HepG2 (cell line): Measurements from ENCODE around the gene ASXL1. TPM values are rescaled to one million over a fixed set of nuclear protein-coding genes. Genes with fewer than 3 reads are reported as not detected.

Experiments used
- AHR ChIP-seq: IDR thresholded peaks from 2 replicates; pipeline ENCODE4 v1.6.1; 2018; ENCODE audit warnings: missing genetic modification reagents, missing compliant biosample characterization
- AKAP8 ChIP-seq: sonication (generic); formaldehyde crosslinking; IDR thresholded peaks from 2 replicates; pipeline ENCODE4 v1.5.1; 2020; ENCODE audit warnings: mild to moderate bottlenecking, missing genetic modification reagents
- CC2D1A ChIP-seq: sonication (generic); formaldehyde crosslinking; IDR thresholded peaks from 2 replicates; pipeline ENCODE4 v1.8.1; 2023; ENCODE audit warnings: mild to moderate bottlenecking, missing genetic modification reagents
- NFYC ChIP-seq: IDR thresholded peaks from 2 replicates; pipeline ENCODE4 v1.6.1; 2016; ENCODE audit warnings: missing genetic modification reagents, missing compliant biosample characterization
- POLR2AphosphoS2 ChIP-seq: IDR thresholded peaks from 2 replicates; pipeline ENCODE4 v1.6.1; 2011; ENCODE audit warnings: low read depth, low read length, improper control_type of control experiment
- RFXAP ChIP-seq: sonication (generic); formaldehyde crosslinking; IDR thresholded peaks from 2 replicates; pipeline ENCODE4 v1.4.0; 2020; ENCODE audit warnings: missing genetic modification reagents, borderline replicate concordance
- SMC3 ChIP-seq: IDR thresholded peaks from 2 replicates; pipeline ENCODE4 v1.6.1; 2011; ENCODE audit warnings: low read length, improper control_type of control experiment
- ZNF292 ChIP-seq: sonication (generic); formaldehyde crosslinking; IDR thresholded peaks from 2 replicates; pipeline ENCODE4 v1.8.1; 2022; ENCODE audit warnings: mild to moderate bottlenecking, low read depth, missing genetic modification reagents, borderline replicate concordance
- ZNF773 ChIP-seq: sonication (generic); formaldehyde crosslinking; IDR thresholded peaks from 2 replicates; pipeline ENCODE4 v1.4.0; 2020; ENCODE audit warnings: missing genetic modification reagents, borderline replicate concordance
- polyA plus RNA-seq, 8 experiments: library from polyadenylated mRNA; depleted of rRNA in 3 of 8; stranded (reverse) in 7 of 8; unstranded in 1 of 8; fragments of >200 nt; fragmentation: Illumina TruSeq in 4 of 8; extraction: Trizol in 4 of 8; gene quantifications; 2 replicates each; pipeline versions ENCODE4 v1.2.1 to v1.2.3, GENCODE V29; 2011 to 2016; ENCODE audit warnings: low read depth in 4 of 8, missing spikeins in 1 of 8, mixed read lengths in 1 of 8; ENCODE audit not compliant: insufficient read depth in 1 of 8
- total RNA-seq, 5 experiments: library from RNA; depleted of rRNA; stranded (reverse); fragments of >200 nt; fragmentation: Illumina TruSeq; extraction: Trizol; gene quantifications; 2 replicates each; pipeline ENCODE4 v1.2.3, GENCODE V29; 2016; ENCODE audit warnings: low read depth in 1 of 5
- TF ChIP-seq, protein P1 (sequence below): sonication (generic); formaldehyde crosslinking; IDR thresholded peaks from 2 replicates; pipeline ENCODE4 v1.4.0; 2020; ENCODE audit warnings: missing genetic modification reagents, borderline replicate concordance
- TF ChIP-seq, protein P2 (sequence below): sonication (generic); formaldehyde crosslinking; IDR thresholded peaks from 2 replicates; pipeline ENCODE4 v1.5.1; 2020; ENCODE audit warnings: missing genetic modification reagents, mild to moderate bottlenecking, borderline replicate concordance
- TF ChIP-seq, protein P3 (sequence below): sonication (generic); formaldehyde crosslinking; IDR thresholded peaks from 2 replicates; pipeline ENCODE4 v1.8.0; 2022; ENCODE audit warnings: missing genetic modification reagents, mild to moderate bottlenecking, inconsistent platforms, borderline replicate concordance
- TF ChIP-seq, protein P4 (sequence below): IDR thresholded peaks from 2 replicates; pipeline ENCODE4 v1.6.1; 2016; ENCODE audit warnings: low read depth, borderline replicate concordance
- TF ChIP-seq, protein P5 (sequence below): sonication (generic); formaldehyde crosslinking; IDR thresholded peaks from 2 replicates; pipeline ENCODE4 v1.9.0; 2021; ENCODE audit warnings: mild to moderate bottlenecking, missing genetic modification reagents

The ASXL1 gene
- total and polyA plus RNA-seq, 2 of the 13 experiments (the other 11 are each of a cell fraction or from before 2014, with no cell fraction given) = 62.1 to 74.8 TPM

DNA sequence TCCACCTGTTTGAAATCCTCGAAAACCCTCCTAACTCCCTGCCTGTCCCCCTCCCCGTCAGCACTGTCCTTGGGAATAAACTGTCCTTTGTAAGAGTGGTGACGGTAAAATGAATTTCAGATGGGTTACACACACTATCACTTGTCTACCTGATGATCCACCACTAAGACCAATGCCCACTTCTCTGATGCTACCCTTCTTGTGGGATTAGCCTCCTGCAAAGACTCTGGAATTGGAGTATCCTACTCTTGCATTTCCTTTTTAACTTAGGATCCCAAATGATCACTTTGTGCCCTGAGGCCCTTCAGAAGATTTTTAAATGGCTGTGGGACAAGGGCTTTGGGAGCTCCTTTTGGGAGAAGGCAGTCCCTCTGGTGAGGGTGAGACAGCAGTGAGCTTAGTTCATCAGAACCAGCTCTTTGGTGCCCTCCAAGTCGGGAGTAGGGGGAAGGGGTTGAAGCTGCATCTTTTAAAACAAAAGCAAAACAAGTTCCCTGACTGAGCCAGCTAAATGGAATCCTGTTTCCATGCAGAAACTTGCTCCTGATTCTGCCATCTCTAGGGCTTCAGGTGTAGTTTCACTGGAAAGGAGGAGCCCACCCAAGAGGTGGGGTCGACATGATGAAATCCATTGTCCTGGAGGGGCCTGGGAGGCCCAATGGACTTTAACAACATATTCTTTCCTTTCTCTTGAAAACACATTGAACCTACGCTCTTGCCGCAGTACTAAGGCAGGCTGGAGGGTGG lies 86.5 kb downstream of the ASXL1 start (continued):
- TF ChIP-seq RFXAP (CRISPR knock-in tag) = no peak
- TF ChIP-seq, protein P1, sequence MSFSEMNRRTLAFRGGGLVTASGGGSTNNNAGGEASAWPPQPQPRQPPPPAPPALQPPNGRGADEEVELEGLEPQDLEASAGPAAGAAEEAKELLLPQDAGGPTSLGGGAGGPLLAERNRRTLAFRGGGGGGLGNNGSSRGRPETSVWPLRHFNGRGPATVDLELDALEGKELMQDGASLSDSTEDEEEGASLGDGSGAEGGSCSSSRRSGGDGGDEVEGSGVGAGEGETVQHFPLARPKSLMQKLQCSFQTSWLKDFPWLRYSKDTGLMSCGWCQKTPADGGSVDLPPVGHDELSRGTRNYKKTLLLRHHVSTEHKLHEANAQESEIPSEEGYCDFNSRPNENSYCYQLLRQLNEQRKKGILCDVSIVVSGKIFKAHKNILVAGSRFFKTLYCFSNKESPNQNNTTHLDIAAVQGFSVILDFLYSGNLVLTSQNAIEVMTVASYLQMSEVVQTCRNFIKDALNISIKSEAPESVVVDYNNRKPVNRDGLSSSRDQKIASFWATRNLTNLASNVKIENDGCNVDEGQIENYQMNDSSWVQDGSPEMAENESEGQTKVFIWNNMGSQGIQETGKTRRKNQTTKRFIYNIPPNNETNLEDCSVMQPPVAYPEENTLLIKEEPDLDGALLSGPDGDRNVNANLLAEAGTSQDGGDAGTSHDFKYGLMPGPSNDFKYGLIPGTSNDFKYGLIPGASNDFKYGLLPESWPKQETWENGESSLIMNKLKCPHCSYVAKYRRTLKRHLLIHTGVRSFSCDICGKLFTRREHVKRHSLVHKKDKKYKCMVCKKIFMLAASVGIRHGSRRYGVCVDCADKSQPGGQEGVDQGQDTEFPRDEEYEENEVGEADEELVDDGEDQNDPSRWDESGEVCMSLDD (CRISPR knock-in tag) = no peak
- TF ChIP-seq, protein P2, sequence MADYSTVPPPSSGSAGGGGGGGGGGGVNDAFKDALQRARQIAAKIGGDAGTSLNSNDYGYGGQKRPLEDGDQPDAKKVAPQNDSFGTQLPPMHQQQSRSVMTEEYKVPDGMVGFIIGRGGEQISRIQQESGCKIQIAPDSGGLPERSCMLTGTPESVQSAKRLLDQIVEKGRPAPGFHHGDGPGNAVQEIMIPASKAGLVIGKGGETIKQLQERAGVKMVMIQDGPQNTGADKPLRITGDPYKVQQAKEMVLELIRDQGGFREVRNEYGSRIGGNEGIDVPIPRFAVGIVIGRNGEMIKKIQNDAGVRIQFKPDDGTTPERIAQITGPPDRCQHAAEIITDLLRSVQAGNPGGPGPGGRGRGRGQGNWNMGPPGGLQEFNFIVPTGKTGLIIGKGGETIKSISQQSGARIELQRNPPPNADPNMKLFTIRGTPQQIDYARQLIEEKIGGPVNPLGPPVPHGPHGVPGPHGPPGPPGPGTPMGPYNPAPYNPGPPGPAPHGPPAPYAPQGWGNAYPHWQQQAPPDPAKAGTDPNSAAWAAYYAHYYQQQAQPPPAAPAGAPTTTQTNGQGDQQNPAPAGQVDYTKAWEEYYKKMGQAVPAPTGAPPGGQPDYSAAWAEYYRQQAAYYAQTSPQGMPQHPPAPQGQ (CRISPR knock-in tag) = no peak
- no peak for TF ChIP-seq CC2D1A (CRISPR knock-in tag)
- no peak for TF ChIP-seq AHR (CRISPR knock-in tag)
- TF ChIP-seq AKAP8 (CRISPR knock-in tag) = no peak
- TF ChIP-seq SMC3 = peak; percentile 13; the same call in 1 of the 2 replicates
- TF ChIP-seq NFYC (CRISPR knock-in tag) = no peak
- TF ChIP-seq POLR2AphosphoS2 = peak; percentile 85
- no peak for TF ChIP-seq ZNF773 (CRISPR knock-in tag)
- TF ChIP-seq, protein P3, sequence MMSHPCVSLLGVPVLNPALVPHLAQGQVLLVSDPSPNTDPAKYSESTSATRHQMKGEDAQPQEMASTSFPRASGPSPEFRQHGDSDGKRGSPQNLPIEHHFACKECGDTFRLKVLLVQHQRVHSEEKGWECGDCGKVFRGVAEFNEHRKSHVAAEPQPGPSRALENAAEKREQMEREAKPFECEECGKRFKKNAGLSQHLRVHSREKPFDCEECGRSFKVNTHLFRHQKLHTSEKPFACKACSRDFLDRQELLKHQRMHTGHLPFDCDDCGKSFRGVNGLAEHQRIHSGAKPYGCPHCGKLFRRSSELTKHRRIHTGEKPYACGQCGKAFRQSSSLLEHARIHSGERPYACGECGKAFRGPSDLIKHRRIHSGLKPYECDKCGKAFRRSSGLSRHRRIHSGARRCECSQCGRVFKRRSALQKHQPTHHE (CRISPR knock-in tag) = no peak
- TF ChIP-seq, protein P4, sequence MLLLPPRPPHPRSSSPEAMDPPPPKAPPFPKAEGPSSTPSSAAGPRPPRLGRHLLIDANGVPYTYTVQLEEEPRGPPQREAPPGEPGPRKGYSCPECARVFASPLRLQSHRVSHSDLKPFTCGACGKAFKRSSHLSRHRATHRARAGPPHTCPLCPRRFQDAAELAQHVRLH (CRISPR knock-in tag) = no peak
- no peak for TF ChIP-seq ZNF292
- TF ChIP-seq, protein P5, sequence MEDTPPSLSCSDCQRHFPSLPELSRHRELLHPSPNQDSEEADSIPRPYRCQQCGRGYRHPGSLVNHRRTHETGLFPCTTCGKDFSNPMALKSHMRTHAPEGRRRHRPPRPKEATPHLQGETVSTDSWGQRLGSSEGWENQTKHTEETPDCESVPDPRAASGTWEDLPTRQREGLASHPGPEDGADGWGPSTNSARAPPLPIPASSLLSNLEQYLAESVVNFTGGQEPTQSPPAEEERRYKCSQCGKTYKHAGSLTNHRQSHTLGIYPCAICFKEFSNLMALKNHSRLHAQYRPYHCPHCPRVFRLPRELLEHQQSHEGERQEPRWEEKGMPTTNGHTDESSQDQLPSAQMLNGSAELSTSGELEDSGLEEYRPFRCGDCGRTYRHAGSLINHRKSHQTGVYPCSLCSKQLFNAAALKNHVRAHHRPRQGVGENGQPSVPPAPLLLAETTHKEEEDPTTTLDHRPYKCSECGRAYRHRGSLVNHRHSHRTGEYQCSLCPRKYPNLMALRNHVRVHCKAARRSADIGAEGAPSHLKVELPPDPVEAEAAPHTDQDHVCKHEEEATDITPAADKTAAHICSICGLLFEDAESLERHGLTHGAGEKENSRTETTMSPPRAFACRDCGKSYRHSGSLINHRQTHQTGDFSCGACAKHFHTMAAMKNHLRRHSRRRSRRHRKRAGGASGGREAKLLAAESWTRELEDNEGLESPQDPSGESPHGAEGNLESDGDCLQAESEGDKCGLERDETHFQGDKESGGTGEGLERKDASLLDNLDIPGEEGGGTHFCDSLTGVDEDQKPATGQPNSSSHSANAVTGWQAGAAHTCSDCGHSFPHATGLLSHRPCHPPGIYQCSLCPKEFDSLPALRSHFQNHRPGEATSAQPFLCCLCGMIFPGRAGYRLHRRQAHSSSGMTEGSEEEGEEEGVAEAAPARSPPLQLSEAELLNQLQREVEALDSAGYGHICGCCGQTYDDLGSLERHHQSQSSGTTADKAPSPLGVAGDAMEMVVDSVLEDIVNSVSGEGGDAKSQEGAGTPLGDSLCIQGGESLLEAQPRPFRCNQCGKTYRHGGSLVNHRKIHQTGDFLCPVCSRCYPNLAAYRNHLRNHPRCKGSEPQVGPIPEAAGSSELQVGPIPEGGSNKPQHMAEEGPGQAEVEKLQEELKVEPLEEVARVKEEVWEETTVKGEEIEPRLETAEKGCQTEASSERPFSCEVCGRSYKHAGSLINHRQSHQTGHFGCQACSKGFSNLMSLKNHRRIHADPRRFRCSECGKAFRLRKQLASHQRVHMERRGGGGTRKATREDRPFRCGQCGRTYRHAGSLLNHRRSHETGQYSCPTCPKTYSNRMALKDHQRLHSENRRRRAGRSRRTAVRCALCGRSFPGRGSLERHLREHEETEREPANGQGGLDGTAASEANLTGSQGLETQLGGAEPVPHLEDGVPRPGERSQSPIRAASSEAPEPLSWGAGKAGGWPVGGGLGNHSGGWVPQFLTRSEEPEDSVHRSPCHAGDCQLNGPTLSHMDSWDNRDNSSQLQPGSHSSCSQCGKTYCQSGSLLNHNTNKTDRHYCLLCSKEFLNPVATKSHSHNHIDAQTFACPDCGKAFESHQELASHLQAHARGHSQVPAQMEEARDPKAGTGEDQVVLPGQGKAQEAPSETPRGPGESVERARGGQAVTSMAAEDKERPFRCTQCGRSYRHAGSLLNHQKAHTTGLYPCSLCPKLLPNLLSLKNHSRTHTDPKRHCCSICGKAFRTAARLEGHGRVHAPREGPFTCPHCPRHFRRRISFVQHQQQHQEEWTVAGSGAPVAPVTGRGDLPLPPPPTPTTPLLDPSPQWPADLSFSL = no peak
